ENCODE data around the gene PLCH1.

The PLCH1 gene

DNA sequence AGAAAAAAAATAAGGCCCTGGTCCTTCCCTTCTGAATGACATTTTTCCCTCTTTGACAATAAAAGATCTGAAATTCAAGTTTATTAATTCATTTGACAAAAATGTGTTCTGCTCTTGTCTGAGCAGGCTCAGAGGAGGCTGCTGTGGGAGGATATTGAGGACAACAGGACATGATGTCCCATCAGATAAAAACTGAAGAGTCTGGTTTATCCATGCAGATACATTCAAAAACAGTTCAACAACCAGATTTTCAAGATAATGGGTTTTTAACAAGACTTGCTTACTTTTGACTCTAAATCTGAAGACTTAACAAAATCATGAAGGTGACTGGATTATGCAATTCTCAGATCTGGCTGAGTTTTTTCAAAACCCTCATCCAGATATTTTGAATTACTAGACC lies 414.5 kb downstream of the PLCH1 start:
- DNase-seq, result no peak

DNA sequence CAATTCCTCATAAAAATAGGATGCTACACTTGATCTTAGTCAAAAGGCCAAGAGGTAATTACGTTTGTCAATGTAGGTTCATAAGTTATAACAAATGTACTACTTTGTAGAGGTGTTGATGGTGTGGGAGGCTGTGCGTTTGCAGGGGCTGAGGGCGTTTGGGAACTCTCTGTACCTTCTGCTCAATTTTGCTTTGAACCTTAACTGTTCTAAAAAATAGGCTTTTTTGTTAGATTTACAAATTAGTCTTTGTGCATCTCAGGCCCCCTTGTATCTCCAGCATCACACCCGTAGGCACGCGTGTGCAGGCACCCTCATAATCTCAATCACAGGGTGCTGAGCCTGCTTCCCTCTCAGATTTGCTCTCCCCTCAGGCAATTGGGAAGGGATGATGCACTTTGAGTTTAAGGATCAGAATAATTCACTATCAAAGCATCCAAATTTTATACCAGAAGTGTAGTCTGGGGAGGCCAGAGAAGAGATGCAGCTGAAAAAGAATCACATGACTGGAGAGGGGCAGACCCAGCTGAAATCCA lies 415.3 kb downstream of the PLCH1 start:
- no peak for DNase-seq

DNA sequence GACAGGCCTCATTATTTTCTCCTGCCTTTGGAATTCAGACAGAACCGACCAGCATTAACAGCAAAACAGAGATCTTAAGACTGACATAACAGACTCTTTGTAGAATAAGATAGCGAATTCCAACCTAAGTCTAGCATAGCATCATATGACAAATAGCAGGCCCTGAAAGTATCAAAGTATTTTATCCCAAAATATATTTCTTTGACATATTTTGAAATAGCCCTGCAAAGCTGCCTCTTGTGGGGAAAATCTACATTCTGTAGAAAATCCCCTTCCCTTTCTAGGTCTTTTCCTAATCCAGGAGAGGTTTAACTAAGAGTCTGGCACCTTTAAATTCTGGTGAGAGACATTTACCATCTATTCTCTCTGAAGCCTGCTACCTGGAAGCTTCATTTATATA lies 417.0 kb downstream of the PLCH1 start:
- DNase-seq, result no peak

- DNase-seq, result no peak
These were observed 417.4 kb downstream of the PLCH1 start for GRCh38 chr3:155327430-155327829.

- no peak for DNase-seq
These were observed 418.0 kb downstream of the PLCH1 start for GRCh38 chr3:155326901-155327300.

DNA sequence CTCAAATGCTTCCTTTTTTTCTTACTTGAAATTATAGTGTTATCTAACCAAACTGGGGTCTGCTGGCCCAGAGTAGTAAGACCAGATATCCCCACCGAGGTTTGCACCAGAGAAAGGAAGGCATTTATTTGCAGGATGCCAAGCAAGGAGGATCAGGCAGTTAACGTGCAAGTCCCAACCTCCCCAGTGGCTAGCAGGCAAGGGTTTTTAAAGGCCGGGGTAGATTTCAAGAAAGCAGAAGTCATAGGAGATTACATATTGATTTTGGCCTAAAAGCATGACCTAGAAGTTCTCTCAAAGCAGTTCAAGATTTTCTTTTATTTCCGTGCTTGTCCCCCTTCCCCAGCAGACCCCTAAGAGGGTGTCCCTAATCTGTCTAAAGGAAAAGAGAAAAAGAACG lies 418.6 kb downstream of the PLCH1 start:
- no peak for DNase-seq

Measured in right hindlimb (tissue), 1 donor.